ENCODE data around the gene DIS3L2.

DIS3L2 gene

DNA sequence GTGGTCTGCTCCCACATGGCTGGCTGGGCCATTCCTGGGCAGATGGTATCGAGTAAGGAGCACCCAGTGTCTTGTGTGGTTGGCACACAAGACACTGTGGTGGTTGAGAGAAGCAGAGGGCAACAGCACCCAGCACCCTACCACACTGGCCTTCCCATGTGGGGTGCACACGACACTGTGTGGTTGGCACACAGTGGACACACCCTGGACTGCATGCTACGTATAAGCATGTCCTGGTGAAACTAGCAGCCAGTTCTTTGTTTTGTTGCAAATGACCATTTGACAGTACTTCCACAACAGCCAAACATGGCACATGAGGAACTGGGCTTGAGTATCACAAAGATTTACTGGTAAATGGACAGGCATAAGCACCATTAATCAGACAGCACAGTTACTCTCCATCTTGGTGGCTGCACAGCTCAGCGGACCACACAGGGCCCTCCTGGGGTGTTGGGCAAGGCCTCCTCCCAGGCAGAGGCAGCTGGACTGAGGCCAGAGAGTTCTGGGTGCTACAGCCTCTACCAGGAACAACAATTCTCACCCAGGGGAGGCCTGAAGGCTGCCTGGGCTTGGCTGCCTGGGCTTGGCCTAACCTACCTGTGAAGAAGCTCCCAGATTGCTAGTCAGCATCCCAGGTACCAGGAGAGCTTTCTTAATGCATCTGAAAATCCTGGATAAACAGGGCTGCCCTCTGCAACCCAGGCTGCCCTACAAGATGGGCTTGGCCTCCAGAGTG lies 357.7 kb downstream of the DIS3L2 start (continued):
- TF ChIP-seq, protein P1, sequence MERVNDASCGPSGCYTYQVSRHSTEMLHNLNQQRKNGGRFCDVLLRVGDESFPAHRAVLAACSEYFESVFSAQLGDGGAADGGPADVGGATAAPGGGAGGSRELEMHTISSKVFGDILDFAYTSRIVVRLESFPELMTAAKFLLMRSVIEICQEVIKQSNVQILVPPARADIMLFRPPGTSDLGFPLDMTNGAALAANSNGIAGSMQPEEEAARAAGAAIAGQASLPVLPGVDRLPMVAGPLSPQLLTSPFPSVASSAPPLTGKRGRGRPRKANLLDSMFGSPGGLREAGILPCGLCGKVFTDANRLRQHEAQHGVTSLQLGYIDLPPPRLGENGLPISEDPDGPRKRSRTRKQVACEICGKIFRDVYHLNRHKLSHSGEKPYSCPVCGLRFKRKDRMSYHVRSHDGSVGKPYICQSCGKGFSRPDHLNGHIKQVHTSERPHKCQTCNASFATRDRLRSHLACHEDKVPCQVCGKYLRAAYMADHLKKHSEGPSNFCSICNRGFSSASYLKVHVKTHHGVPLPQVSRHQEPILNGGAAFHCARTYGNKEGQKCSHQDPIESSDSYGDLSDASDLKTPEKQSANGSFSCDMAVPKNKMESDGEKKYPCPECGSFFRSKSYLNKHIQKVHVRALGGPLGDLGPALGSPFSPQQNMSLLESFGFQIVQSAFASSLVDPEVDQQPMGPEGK (CRISPR knock-in tag; IDR thresholded peaks at IDR 0.05; ENCODE audit: borderline replicate concordance), result no peak
- TF ChIP-seq ZC3H10 (CRISPR knock-in tag; IDR thresholded peaks at IDR 0.05) (no peak), OSR1 (CRISPR knock-in tag; IDR thresholded peaks at IDR 0.05) (no peak), TCF4 (CRISPR knock-in tag; IDR thresholded peaks at IDR 0.05; ENCODE audit: borderline replicate concordance) (no peak), SNAI2 (CRISPR knock-in tag; IDR thresholded peaks at IDR 0.05) (no peak)

DNA sequence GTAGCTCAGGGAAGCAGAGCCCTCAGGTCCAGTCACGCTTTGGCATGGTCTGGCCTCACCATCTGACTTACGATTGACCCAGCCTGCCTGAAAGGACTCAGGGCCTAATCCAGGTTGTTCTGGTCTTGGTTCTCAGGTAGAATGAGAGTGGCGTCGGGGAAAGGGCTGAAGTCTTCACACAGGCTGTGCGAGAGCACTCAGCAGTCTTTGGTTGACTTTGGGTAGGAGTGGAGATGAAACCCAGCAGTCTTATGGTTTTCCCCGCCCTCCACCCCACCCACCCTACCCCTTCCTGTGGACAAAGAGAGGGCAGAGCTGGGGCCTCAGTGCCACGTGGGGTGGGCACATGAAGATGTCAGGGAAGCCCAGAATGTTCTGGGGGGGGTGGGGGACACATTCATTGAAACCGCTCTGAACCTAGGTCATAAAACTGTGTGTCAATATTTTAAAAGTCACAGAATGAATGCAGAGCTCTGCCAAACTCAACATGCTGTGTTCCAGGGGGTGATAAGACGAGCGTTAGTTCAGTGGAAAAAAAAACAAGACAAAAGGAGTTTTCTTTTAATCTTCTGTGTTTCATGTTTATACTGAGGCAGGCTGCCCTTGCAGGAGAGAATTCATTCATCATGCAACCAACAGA lies 358.4 kb downstream of the DIS3L2 start:
- ATAC-seq, result no peak
- TF ChIP-seq, protein P2, sequence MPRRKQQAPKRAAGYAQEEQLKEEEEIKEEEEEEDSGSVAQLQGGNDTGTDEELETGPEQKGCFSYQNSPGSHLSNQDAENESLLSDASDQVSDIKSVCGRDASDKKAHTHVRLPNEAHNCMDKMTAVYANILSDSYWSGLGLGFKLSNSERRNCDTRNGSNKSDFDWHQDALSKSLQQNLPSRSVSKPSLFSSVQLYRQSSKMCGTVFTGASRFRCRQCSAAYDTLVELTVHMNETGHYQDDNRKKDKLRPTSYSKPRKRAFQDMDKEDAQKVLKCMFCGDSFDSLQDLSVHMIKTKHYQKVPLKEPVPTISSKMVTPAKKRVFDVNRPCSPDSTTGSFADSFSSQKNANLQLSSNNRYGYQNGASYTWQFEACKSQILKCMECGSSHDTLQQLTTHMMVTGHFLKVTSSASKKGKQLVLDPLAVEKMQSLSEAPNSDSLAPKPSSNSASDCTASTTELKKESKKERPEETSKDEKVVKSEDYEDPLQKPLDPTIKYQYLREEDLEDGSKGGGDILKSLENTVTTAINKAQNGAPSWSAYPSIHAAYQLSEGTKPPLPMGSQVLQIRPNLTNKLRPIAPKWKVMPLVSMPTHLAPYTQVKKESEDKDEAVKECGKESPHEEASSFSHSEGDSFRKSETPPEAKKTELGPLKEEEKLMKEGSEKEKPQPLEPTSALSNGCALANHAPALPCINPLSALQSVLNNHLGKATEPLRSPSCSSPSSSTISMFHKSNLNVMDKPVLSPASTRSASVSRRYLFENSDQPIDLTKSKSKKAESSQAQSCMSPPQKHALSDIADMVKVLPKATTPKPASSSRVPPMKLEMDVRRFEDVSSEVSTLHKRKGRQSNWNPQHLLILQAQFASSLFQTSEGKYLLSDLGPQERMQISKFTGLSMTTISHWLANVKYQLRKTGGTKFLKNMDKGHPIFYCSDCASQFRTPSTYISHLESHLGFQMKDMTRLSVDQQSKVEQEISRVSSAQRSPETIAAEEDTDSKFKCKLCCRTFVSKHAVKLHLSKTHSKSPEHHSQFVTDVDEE (CRISPR knock-in tag; IDR thresholded peaks at IDR 0.05), result no peak
- TF ChIP-seq SNAI2 (CRISPR knock-in tag; IDR thresholded peaks at IDR 0.05) (no peak), ZFP3 (CRISPR knock-in tag; IDR thresholded peaks at IDR 0.05) (no peak), ESRRG (CRISPR knock-in tag; IDR thresholded peaks at IDR 0.05) (no peak), ZNF8 (CRISPR knock-in tag; IDR thresholded peaks at IDR 0.05) (no peak), ISL1 (CRISPR knock-in tag; IDR thresholded peaks at IDR 0.05) (no peak), ARNTL (CRISPR knock-in tag; IDR thresholded peaks at IDR 0.05; ENCODE audit: borderline replicate concordance, low read depth) (no peak), ZFP30 (CRISPR knock-in tag; IDR thresholded peaks at IDR 0.05) (no peak), RARB (CRISPR knock-in tag; IDR thresholded peaks at IDR 0.05) (no peak), PPARA (CRISPR knock-in tag; IDR thresholded peaks at IDR 0.05; ENCODE audit: borderline replicate concordance) (no peak), CSDC2 (CRISPR knock-in tag; IDR thresholded peaks at IDR 0.05) (no peak), ZC3H10 (CRISPR knock-in tag; IDR thresholded peaks at IDR 0.05) (no peak), ZNF70 (CRISPR knock-in tag; IDR thresholded peaks at IDR 0.05) (no peak)
- TF ChIP-seq, protein P3, sequence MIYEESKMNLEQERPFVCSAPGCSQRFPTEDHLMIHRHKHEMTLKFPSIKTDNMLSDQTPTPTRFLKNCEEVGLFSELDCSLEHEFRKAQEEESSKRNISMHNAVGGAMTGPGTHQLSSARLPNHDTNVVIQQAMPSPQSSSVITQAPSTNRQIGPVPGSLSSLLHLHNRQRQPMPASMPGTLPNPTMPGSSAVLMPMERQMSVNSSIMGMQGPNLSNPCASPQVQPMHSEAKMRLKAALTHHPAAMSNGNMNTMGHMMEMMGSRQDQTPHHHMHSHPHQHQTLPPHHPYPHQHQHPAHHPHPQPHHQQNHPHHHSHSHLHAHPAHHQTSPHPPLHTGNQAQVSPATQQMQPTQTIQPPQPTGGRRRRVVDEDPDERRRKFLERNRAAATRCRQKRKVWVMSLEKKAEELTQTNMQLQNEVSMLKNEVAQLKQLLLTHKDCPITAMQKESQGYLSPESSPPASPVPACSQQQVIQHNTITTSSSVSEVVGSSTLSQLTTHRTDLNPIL (CRISPR knock-in tag; IDR thresholded peaks at IDR 0.05; ENCODE audit: low read depth), result no peak
- TF ChIP-seq, protein P4, sequence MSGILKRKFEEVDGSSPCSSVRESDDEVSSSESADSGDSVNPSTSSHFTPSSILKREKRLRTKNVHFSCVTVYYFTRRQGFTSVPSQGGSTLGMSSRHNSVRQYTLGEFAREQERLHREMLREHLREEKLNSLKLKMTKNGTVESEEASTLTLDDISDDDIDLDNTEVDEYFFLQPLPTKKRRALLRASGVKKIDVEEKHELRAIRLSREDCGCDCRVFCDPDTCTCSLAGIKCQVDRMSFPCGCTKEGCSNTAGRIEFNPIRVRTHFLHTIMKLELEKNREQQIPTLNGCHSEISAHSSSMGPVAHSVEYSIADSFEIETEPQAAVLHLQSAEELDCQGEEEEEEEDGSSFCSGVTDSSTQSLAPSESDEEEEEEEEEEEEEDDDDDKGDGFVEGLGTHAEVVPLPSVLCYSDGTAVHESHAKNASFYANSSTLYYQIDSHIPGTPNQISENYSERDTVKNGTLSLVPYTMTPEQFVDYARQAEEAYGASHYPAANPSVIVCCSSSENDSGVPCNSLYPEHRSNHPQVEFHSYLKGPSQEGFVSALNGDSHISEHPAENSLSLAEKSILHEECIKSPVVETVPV (CRISPR knock-in tag; IDR thresholded peaks at IDR 0.05), result no peak
- TF ChIP-seq, protein P1 (CRISPR knock-in tag; IDR thresholded peaks at IDR 0.05; ENCODE audit: borderline replicate concordance), result no peak

DNA sequence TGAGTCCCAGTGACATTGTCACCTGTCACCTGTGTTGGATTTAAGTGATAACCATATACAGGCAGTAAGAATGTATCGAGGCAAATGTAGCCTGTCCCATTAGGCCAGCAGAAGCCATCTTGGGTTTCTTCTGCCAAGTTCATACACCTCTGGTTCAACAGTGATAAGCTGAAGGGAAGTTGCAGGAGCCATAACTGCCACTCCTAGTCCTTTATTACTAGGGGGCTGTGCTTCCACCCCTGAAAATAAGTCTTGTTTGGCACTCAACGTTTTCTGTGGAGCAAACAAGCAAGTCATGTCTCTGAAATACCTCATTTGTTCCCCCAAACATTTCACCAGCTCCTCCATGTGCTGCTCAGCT lies 358.9 kb downstream of the DIS3L2 start:
- no peak for ATAC-seq
- TF ChIP-seq SNAI2 (CRISPR knock-in tag; IDR thresholded peaks at IDR 0.05) (no peak), TCF4 (CRISPR knock-in tag; IDR thresholded peaks at IDR 0.05; ENCODE audit: borderline replicate concordance) (no peak), TOX (CRISPR knock-in tag; IDR thresholded peaks at IDR 0.05; ENCODE audit: borderline replicate concordance) (no peak), CSDC2 (CRISPR knock-in tag; IDR thresholded peaks at IDR 0.05) (no peak)
- TF ChIP-seq, protein P5, sequence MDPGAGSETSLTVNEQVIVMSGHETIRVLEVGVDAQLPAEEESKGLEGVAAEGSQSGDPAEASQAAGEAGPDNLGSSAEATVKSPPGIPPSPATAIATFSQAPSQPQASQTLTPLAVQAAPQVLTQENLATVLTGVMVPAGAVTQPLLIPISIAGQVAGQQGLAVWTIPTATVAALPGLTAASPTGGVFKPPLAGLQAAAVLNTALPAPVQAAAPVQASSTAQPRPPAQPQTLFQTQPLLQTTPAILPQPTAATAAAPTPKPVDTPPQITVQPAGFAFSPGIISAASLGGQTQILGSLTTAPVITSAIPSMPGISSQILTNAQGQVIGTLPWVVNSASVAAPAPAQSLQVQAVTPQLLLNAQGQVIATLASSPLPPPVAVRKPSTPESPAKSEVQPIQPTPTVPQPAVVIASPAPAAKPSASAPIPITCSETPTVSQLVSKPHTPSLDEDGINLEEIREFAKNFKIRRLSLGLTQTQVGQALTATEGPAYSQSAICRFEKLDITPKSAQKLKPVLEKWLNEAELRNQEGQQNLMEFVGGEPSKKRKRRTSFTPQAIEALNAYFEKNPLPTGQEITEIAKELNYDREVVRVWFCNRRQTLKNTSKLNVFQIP (CRISPR knock-in tag; IDR thresholded peaks at IDR 0.05; ENCODE audit: borderline replicate concordance, low read depth), result no peak
- TF ChIP-seq, protein P1 (CRISPR knock-in tag; IDR thresholded peaks at IDR 0.05; ENCODE audit: borderline replicate concordance), result no peak
- TF ChIP-seq, protein P2 (CRISPR knock-in tag; IDR thresholded peaks at IDR 0.05), result no peak

All from SK-N-SH treated with all-trans-retinoic acid at 6 μM for 48 hours (cell line).